HG03045 (cell line): ENCODE measurements around the gene ATPAF1.

ENCODE experiments used
- ATAC-seq: cut with Tn5 transposase; IDR thresholded peaks from one replicate; pipeline ENCODE4 v1.9.1; 2021; ENCODE audit warnings: mild to moderate bottlenecking, moderate library complexity; ENCODE audit not compliant: unreplicated experiment

ATPAF1 gene

DNA sequence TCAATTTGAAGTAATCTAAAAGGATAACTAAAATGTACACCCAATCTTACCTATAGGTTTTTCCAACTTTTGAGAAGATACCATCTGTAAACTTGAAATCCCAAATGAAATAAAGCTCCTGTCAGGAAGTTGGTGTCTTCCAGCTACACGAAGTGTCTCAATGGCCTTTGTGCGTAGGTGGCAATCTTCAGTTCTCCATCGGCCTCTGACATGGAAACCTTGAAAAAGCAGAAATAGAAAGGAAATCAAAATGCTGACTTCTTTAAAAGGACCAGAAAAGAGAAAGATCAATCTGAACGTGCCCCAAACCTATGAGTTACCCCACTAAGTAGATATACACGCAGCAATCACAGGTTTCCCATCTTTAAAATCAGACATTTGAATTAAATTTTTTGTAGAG lies 74.1 kb downstream of the ATPAF1 start:
- no peak for ATAC-seq

DNA sequence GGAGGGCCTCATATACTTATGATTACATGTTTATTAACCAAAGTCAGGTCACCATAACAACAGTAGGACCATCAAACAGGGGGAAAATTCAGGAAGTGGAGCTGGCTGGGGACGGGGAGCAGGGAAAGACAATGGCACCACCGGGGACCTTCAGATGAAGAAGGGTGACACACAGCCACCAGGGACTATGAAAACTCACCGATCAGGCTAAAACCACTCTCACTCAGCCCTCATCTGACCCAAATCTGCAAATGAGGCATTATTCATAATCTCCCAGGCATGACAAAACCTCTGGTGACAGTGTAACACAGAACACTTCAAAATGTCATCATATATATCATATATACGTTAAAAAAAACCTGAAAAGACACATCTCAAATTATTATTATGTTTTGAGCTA lies 75.3 kb downstream of the ATPAF1 start:
- no peak for ATAC-seq

DNA sequence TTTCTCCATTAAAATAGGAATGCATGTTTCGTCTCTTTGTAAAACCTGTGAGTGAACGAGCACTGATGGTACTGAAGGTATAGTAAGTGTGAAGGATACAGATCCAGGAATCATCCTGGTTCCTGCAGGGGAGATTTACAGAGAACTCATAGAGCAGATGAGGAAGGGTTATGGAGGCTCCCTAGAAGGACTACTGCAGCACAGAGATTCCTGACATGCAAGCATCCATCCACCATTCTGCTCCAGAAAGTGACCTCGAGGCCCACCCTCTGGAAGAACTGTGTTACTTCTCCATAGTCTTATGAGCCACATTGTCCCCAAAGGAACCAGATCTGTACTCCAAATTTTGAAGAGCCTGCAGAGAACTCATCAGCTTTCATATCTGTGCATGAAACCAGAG lies 78.6 kb downstream of the ATPAF1 start:
- ATAC-seq, result no peak

DNA sequence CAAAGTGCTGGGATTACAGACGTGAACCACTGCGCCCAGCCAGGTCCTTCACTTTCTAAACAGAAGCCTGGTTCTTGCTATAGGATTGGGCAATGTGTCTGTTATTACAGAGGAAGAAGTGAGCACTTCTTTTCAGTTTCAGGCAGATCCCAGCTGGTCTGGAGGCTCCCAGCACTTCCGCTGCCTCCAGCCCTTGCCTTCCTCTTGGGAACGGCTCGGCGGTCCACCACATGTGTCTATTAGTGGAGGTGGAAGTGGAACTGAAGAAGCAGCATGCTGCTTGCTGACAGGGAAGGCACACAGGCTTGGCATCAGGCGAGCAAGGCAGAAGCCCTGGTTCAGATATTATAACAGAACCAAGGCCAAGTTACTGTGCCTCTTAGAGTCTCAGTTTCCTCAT lies 81.1 kb downstream of the ATPAF1 start:
- no peak for ATAC-seq

DNA sequence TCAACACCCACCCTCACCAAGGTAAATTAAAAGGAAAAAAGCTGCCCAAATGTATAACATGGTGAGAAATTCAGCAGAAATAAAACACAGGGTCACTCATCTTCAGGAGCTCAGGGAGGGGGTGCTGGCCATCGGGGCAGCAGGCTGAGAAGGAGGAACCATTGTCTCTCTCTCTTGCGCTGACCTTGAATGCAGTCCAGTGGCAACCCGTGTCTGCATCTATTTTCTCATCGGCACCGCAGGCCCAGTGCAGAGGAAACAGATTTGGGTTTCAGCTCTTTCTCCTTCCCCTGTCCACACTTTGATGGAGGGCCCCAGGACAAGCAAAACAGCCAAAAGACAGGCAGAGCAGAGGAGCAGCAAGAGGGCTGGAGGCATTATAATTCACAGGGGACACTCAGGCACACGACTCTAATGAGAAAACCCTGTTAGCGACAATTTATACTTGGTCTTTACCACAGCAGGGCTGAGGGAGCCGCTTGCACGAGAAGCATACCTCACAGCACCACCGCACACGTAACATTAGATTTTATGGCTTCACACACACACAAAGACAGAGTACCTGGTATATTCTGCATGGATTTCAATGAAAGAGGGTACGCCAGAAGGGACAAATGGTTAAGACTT lies 82.7 kb downstream of the ATPAF1 start:
- ATAC-seq, result no peak

DNA sequence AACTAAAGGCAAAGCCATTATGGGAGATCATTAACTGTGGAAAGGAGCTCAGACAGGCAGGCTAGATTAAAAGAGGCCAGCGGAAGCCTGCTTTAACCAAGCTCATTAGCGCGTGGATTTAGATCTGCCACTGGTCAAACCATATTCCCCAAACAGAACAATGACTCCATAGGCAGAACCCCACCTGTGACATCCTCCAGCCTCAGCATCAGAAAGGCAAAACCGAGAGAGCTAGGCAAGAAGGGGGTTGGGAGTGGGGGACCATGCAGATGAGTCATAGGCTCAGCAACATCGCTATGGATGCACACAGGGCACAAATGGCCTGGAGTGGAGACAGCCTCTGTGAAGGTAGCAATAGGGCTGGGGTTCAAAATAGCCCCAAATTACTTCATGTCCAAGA lies 84.7 kb downstream of the ATPAF1 start:
- ATAC-seq, result no peak

DNA sequence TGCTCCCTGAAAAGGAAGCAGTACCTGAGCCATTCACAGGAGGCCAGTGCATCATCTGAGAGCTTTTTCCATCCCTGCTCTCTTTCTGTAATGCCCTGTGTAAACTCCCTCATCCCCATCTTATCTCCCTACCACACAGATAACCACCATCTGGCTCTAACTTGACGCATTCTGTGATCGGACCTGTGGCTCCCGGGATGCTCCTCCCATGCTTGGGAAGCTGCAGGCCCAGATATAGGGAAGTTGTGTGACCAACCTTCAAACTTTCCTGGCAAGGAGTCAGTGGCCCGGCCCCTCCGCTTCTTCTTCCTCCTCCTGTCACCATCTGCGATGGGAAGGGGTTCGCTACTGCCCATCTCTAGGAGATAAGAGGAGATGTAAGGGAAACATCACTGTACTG lies 85.2 kb downstream of the ATPAF1 start:
- ATAC-seq, result no peak
